ENCODE data around the gene MFSD11. TPM values are rescaled to one million over a fixed set of nuclear protein-coding genes. Genes with fewer than 3 reads are reported as not detected.

MFSD11 gene
- total RNA-seq, 1 donor from 2014 or later, result 29.6 TPM

- Mint-ChIP-seq H3K9me3 (no peaks in the 10 kb centered on the region), H3K4me3 (no peak overlapping the region), H3K27me3 (ENCODE audit: low read depth) (peaks cover 5% of the 10 kb centered on the region), H3K36me3 (ENCODE audit: low read depth) (no peaks in the 10 kb centered on the region), H3K4me1 (peaks cover 7% of the 10 kb centered on the region), H3K27ac (ENCODE audit: unreplicated experiment) (no peak overlapping the region)
- no peak for TF ChIP-seq CTCF (conservative IDR thresholded peaks at IDR 0.05)
- no peak for DNase-seq (ENCODE audit: low read depth, low spot score)
These were observed 82.1 kb downstream of the MFSD11 start for GRCh38 chr17:76820039-76820438.

- Mint-ChIP-seq H3K4me3 (no peak overlapping the region), H3K4me1 (peaks cover 7% of the 10 kb centered on the region), H3K27me3 (ENCODE audit: low read depth) (peaks cover 5% of the 10 kb centered on the region), H3K27ac (ENCODE audit: unreplicated experiment) (no peak overlapping the region), H3K36me3 (ENCODE audit: low read depth) (no peaks in the 10 kb centered on the region), H3K9me3 (no peaks in the 10 kb centered on the region)
- TF ChIP-seq CTCF (conservative IDR thresholded peaks at IDR 0.05), result no peak
- no peak for DNase-seq (ENCODE audit: low read depth, low spot score)
These were observed 82.6 kb downstream of the MFSD11 start for GRCh38 chr17:76820561-76820960.

GRCh38 chr17:76822184-76822778, 84.4 kb downstream of the MFSD11 start:
- H3K36me3 Mint-ChIP-seq (ENCODE audit: low read depth), result no peaks in the 10 kb centered on the region
- no peaks in the 10 kb centered on the region for H3K4me1 Mint-ChIP-seq
- no peak overlapping the region for H3K27ac Mint-ChIP-seq (ENCODE audit: unreplicated experiment)
- H3K4me3 Mint-ChIP-seq, result no peak overlapping the region
- H3K9me3 Mint-ChIP-seq, result no peaks in the 10 kb centered on the region
- TF ChIP-seq CTCF (conservative IDR thresholded peaks at IDR 0.05), result no peak
- DNase-seq (ENCODE audit: low read depth, low spot score), result no peak
- peaks cover 5% of the 10 kb centered on the region for H3K27me3 Mint-ChIP-seq (ENCODE audit: low read depth)

- Mint-ChIP-seq H3K4me3 (no peak overlapping the region), H3K9me3 (no peaks in the 10 kb centered on the region), H3K27me3 (ENCODE audit: low read depth) (peaks cover 2% of the 10 kb centered on the region), H3K27ac (ENCODE audit: unreplicated experiment) (no peak overlapping the region), H3K4me1 (no peaks in the 10 kb centered on the region), H3K36me3 (ENCODE audit: low read depth) (no peaks in the 10 kb centered on the region)
- DNase-seq (ENCODE audit: low read depth, low spot score), result no peak
- no peak for TF ChIP-seq CTCF (conservative IDR thresholded peaks at IDR 0.05)
These were observed 86.2 kb downstream of the MFSD11 start for GRCh38 chr17:76824093-76824492.

GRCh38 chr17:76826330-76827068, 88.6 kb downstream of the MFSD11 start:
- no peak for DNase-seq (ENCODE audit: low read depth, low spot score)
- H3K27ac Mint-ChIP-seq (ENCODE audit: unreplicated experiment), result no peak overlapping the region
- no peaks in the 10 kb centered on the region for H3K36me3 Mint-ChIP-seq (ENCODE audit: low read depth)

More at GRCh38 chr17:76826330-76827068, 88.6 kb downstream of the MFSD11 start:
- Mint-ChIP-seq H3K27me3 (ENCODE audit: low read depth) (no peaks in the 10 kb centered on the region), H3K4me1 (no peaks in the 10 kb centered on the region), H3K4me3 (no peak overlapping the region), H3K9me3 (no peaks in the 10 kb centered on the region)
- no peak for TF ChIP-seq CTCF (conservative IDR thresholded peaks at IDR 0.05)
